NCI-H524 (cell line): ENCODE measurements around the gene CDH4.

Experiments
- DNase-seq, 2 experiments: peaks; one replicate each; lab custom pipeline; 2025; lab: John Stamatoyannopoulos, UW

CDH4 gene

GRCh38 chr20:61537239-61538182 lies 285.4 kb downstream of the CDH4 start:
- DNase-seq: no peak

GRCh38 chr20:61538183-61538942 lies 286.3 kb downstream of the CDH4 start:
- no peak for DNase-seq

- DNase-seq: no peak
These were observed 286.8 kb downstream of the CDH4 start for GRCh38 chr20:61538943-61539265.

GRCh38 chr20:61539706-61540360 lies 287.8 kb downstream of the CDH4 start:
- no peak for DNase-seq

GRCh38 chr20:61541537-61541936 lies 289.5 kb downstream of the CDH4 start:
- DNase-seq: no peak

- no peak for DNase-seq
These were observed 291.0 kb downstream of the CDH4 start for GRCh38 chr20:61543086-61543485.

GRCh38 chr20:61543931-61544745 lies 292.1 kb downstream of the CDH4 start:
- DNase-seq: no peak

GRCh38 chr20:61544910-61545889 lies 293.1 kb downstream of the CDH4 start:
- DNase-seq: no peak

GRCh38 chr20:61546641-61547040 lies 294.6 kb downstream of the CDH4 start:
- no peak for DNase-seq

GRCh38 chr20:61548069-61548468 lies 296.0 kb downstream of the CDH4 start:
- no peak for DNase-seq

GRCh38 chr20:61549865-61550264 lies 297.8 kb downstream of the CDH4 start:
- no peak for DNase-seq

GRCh38 chr20:61551401-61551800 lies 299.3 kb downstream of the CDH4 start:
- no peak for DNase-seq

GRCh38 chr20:61554617-61555016 lies 302.6 kb downstream of the CDH4 start:
- no peak for DNase-seq

- no peak for DNase-seq
These were observed 303.5 kb downstream of the CDH4 start for GRCh38 chr20:61555566-61555965.

- DNase-seq: no peak
These were observed 304.1 kb downstream of the CDH4 start for GRCh38 chr20:61556111-61556510.

GRCh38 chr20:61556673-61557072 lies 304.6 kb downstream of the CDH4 start:
- DNase-seq: no peak

GRCh38 chr20:61557621-61558020 lies 305.6 kb downstream of the CDH4 start:
- no peak for DNase-seq

GRCh38 chr20:61558726-61559125 lies 306.7 kb downstream of the CDH4 start:
- DNase-seq: peak in 1 of 2 experiments; percentile 13

- DNase-seq: no peak
These were observed 307.8 kb downstream of the CDH4 start for GRCh38 chr20:61559706-61560315.

GRCh38 chr20:61560361-61560853 lies 308.3 kb downstream of the CDH4 start:
- DNase-seq: no peak
